Limb (tissue), 2 donors: Measurements from ENCODE around the gene HSPBP1.

Experiments used
- DNase-seq, 2 donors: peaks; one replicate each; pipeline ENCODE4 v3.0.0-alpha.2; 2016; ENCODE audit errors: extremely low spot score in 2 of 2

Gene HSPBP1

DNA sequence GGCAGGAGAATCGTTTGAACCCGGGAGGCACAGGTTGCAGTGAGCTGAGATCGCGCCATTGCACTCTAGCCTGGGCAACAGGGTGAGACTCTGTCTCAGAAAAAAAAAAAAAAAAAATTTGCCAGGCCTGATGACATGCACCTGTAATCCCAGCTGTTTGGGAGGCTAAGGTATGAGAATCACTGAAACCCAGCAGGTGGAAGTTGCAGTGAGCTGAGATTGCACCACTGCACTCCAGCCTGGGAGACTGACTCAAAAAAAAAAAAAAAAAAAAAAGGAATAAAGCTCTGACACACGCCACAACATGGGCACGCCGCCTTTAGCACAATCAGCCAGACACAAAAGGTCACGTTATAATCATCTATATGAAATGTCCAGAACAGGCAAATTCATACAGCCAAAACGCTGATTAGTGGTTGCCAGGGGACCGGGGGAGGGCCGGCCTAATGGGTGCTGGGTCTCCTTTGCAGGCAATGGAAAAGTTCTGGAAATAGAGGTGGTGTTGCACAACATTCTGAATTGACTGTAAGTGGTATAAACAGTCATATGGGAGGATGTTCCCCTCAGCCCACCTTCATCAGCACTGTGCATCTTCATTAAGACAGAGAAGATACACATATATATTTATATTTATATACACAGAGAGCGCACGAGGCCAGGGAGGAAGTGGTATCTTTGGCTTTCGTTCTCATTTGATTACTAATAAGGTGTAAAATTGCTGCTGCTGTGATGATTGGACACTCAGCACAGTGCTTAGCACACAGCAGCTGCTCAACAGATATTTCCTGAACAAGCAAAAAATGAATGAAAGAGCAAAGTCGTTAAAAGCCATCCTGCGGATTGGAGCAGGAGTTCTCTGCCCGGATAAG is 3.8 kb downstream of the HSPBP1 start:
- DNase-seq, result no peak

DNA sequence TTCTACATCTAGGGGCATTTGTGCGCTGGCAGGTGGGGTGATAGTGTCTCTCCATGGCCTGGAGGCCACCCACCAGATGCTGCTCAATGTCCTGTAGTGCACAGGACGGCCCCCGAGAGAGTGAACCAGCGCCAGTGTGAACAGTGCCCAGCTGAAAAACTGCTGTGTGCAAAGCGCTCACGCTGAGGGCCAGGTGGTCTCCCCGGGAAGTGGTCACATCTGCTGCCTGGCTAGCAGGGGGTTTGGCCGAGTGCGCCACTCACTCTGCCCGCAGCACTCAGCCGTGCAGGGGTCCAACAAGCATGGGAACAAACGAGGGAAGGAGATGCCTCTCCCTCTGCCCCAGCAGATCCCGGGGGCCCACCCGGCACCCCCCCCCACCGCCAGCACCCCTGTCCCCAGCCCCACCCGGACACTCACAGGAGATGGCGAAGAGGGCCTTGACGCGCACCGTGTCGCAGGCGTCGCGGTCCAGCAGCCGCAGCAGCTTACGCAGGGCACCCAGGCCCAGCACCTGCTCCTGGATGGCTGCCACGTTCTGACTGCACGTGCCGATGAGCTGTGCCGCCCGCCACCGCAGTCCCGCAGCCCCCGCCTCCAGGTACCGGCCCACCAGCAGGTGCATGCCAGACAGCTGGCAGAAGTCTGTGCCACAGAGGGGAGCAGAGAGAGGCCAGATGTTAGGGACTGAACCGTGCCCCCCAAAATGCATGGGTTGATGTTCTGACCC is 5.8 kb downstream of the HSPBP1 start:
- no peak for DNase-seq

DNA sequence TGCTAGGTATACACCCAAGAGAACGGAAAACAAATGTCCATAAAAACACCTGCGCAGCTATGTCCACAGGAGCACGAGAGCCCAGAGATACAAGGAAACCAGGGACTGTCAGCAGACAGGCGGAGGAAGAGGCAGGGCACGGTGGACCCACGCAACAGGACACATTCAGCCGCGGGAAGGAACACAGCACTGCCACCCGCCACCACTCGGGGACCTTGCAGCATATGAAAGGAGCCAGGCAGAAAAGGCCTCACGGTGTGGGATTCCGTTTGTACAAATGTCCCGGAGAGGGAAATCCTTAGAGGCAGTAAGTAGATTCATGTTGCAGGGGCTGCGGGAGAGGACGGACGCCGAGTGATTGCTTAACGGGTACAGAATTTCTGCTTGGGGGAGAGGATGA is 7.8 kb downstream of the HSPBP1 start:
- DNase-seq, result no peak

DNA sequence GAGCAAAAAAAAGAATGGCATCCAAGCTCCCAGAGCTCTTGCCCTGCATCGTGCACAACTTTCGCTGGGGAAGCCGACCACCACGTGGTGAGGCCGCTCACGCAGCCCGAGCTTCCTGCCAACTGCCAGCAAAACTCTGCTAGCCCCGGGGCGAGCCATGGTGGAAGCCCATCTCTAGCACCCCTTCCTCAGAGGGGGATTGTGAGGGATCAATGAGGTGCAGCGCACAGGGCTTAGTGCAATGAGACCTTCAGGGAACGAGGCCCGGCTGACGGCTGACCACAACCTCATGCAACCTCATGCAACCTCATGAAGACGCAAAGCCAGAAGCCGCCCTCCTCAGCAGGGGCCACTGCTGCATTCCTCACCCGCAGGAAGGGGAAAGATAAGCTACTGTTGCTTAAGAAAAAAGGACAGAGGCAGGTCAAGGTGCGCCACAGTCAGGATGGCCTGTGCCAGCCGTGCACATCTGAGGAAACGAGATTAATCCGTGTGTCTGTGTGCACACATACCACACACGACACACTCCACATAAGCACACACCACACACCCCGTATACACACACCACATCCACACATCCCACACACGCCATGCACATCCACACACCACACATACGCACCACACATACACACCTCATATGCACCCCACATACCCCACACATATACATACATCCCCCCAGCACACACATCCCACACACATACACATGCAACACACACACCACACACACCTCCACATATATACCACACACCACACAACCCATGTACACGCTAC is 9.6 kb downstream of the HSPBP1 start:
- no peak for DNase-seq

DNA sequence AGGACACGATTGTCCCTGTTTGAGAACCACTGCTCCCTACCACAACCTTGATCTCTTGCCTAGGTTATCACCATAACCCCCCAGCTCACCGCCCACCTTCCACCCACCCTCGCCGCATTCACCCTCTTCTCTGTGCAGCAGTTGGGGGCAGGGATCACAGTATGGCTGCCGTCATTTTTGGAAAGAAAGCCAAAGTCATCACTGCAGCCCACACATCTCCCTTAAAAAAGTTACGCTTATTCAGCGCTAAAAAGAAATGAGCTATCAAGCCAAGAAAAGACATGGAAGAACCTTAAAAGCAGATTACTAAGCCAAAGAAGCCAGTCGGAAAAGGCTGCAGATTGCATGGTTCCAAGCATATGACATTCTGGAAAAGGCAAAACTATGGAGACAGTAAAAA is 10.6 kb downstream of the HSPBP1 start:
- DNase-seq, result no peak

DNA sequence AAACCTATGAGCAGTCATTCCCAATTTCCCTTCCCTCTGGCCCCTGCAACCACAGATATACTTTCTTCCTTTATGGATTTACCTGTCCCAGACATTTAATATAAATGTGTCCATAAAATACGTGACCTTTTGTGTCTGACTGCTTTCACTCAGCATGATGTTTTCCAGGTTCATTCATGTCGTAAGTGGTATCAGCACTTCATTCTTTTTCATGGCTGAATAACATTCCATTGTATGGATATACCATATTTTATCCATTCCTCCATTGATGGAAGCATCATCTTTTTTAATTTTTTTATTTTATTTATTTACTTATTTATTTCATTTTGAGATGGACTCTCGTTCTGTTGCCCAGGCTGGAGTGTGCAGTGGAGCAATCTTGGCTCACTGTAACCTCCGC is 13.1 kb downstream of the HSPBP1 start:
- DNase-seq, result no peak

DNA sequence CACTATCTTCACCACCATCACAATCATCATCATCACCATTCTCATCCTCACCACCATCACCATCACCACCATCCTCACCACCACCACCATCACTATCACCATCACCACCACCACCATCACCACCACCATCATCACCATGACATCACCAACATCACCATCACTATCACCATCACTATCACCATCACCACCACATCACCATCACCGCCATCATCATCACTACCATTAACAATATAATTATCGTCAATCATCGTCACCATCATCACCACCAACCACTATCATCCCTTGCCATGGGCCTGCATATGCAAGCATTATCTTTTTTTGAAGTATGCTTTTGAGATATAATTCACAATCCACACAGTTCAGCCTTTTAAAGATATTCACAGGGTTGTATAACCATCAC is 13.5 kb downstream of the HSPBP1 start:
- no peak for DNase-seq

DNA sequence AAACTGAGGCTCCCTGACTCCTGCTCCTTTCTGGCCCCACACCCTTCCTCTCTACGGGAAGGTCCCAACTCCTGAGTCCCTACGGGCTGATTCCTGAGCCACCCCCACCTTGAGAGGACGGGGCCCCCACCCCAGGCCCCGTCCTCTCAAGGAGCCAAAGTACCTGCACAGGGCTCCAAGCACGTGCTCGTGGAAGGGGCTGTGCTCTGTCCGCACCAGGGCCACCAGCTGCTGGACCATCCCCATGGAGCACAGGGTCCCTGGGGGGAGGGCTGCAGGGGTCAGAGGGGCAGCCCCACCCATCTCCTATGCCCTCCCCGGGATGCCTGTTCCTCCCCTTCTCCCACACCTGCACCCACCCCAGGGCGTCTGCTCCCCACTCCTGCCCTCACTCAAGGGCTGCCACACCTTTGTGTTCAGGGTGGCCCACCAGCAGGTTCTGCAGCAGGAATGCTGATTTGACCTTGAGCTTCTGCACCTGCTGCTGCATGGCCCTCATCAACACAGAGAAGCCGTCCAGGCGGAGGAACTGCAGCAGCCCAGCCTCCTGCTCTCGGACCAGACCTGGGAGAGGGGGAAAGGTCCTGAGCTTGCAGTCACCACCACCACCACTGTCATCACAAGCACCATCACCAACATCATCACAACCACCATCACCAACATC is 14.1 kb downstream of the HSPBP1 start:
- no peak for DNase-seq

DNA sequence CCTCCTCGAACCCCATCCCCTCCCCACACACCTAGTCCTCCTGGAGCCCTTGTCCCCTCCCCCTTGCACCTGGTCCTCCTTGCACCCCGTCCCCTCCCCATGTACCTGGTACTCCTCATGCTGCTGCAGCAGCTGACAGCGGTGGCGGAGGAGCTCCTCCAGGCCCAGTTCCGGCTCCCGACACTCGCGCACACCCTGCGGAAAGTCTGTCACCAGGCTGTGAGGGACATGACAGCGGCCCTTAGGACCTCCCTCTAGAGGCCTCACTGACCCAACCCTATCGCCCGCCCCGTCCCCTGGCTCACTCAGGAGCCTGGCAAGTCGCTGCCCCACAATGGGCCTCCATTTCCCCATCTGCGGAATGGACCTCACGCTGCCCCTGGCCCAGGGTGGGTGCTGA is 14.7 kb downstream of the HSPBP1 start:
- DNase-seq, result no peak

DNA sequence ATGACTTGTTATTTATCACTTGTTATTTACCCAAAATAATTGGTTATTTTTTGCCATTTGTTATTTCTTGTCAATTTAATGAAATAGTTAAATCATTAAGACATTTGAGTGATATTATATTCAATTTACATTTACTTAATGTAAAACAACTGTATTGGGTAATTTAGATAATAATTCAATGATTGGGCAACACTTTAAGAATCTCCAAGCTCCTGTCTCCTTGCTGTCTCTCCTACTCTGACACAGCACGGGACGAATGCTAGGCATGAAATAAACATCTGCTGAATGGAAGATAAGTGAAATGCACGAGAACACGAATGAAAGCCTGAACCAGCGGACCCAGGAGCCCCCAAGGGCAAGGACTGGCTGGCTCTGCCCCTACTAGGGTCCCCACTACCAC is 15.4 kb downstream of the HSPBP1 start:
- DNase-seq, result no peak

DNA sequence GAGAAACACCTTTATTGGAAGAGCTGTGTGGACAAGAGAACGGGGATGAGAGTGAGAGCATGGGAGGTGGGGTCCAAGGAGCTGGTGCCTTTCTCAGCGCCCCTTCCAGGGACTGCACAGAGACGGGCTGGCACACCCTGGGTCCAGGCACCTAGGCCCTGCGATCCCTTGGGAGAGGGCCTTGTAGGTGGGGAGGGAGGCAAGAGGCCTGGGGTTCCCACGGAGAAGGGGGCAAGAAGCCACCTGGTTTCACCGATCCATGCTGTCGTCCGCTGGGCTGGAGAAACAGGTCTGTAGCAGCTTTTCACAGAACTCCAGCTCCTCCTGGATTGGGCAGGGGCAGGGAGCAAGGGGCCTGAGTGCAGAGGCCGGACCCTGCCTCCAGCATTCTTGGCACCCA is 17.6 kb downstream of the HSPBP1 start:
- no peak for DNase-seq

DNA sequence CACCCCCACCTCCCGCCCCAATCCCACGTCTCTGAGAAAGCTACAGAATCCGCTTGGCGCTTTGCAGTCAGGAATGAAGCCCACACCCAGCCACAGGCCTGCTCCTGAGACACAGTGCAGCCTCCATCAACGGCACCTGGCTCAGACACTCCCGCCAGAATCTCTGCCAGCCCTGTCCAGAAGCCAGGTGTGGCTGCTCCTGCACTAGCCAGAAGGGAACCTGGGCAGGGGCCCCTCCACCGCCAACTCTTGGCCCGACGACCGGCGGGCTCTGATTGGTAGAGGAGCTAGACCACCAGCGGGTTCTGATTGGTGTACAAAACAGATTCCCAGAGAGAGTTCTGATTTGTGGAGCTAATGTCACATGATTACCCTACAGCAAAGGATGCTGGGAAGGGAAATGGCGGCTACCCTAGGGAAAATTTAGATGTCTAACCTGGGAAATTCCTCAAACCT is 18.2 kb downstream of the HSPBP1 start:
- DNase-seq, result no peak

DNA sequence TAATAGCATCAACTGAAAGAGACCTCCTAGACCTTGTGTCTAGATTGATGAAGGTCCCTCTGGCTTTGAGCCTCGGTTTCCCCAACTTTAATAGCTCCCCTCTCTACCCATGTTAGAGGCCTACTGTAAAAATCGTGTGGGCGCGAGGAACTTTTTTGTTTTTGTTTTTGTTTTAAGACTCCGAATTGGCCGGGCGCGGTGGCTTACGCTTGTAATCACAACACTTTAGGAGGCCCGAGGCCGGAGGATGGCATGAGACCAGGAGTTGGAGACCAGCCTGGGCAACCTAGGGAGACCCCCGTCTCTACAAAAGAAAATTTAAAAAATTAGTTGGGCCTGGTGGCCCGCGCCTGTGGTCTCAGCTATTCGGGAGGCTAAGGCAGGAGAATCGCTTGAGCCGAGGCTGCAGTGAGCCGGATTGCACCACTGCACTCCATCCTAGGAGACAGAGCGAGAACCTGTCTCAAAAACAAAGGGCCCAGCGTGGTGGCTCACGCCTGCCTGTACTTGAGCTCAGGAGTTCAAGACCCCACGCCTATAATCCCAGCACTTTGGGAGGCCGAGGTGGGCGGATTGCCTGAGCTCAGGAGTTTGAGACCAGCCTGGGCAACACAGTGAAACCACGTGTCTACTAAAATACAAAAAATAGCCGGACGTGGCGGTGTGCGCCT is 20.2 kb downstream of the HSPBP1 start:
- no peak for DNase-seq

DNA sequence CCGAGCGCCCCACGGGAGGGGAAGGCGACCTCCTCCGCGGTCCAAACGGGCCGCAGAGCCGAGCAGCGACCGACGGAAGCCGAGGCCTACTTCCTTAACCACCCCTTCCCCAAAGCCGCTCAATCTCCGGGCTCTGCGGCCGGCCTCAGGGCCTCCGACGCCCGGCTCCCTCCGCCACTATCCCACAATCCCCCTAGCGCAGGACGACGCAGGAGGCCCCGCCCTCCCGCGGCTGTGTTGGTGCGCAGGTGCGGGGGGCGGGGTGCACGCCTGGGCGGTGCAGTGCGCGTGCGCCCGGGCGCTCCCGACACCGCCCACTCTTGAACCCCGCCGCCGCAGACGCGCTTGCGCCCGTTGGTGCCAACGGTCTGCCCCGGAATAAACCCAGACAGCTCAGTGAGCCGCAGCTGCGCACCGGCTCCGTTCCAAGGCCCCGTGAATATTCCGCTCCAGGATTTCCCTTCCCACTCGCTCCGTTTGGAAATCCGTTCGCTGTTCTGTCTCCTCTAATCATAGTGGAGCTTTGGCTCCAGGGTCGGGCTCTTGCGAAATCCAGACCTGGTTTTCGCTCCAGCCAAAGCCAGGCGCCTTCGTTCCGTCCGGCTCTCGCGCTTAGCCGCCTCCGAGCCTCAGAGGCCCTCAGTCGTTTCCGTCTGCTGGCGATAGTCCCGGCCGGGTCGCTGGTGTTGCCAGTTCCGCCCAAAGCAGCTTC is 20.9 kb downstream of the HSPBP1 start, which contains the start of gene PPP6R1:
PPP6R1 (minus strand) TSS at position 190 of the 712 bp plus-strand sequence. CDS start 11,914 bp downstream, outside the sequence.
- DNase-seq, result peak; percentile 100

DNA sequence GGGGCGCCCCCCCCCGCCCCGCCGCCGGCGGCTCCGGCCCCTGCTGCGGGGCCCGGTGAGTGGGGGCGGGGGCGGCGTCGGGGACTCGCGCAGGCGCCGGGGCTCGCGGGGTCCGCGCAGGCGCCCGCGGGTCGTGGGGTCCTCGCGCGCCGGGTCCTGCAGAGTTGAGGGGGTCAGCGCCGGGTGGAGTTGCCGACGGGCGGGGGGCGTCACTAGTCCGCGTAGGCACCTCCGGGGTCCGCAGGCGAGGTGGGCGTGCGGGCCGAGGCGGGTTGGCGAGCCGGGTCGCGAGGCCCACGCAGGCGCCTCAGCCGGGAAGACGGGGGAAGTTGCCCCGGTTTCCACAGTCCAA is 21.5 kb downstream of the HSPBP1 start:
- no peak for DNase-seq

DNA sequence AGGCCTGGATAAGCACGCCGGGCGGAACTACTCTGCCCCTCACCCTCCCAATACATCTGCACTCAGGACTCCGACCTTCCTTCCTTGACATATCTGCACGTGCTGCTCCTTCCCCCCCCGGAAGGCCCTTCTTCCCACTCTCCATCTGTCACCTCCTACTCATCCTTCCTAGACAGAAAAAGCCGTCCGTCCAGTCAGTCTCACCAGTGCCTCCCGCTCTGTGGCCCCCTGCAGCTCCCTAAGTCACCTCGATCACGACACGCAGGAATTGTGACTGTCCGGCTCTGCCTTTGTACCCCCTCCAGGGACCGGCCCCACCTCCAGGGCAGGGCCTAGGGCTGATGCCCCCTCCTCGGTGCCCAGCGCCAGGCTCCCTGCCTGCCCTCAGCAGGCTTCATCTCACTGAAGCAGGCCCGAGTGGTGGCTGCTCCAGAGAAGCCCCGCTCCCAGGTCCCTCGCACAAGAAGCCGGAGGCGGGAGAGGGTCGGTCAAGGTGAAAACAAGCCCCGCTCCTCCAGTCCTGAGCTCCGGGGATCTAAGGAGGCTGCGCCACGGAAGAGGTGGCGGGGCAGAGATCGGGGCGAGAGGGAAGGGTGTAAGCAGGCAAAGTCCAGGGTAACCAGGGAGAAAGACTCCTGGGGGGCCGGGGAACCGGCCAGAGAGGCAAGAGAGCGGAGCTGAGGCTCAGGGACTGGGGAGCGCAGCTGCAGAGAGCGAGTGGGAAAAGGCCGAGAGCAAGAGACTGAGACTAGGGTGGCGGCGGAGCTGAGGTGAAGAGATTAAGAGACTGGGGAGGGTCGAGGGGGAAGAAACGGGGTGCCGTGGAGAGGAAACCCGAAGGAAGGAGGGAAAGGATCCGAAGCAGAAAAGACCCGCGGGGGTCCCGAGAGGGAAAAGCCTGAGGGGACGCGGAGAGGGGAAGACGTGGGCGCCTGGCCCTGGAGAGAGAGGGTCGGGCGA is 22.2 kb downstream of the HSPBP1 start:
- DNase-seq, result peak in 1 of 2 donors; percentile 48

DNA sequence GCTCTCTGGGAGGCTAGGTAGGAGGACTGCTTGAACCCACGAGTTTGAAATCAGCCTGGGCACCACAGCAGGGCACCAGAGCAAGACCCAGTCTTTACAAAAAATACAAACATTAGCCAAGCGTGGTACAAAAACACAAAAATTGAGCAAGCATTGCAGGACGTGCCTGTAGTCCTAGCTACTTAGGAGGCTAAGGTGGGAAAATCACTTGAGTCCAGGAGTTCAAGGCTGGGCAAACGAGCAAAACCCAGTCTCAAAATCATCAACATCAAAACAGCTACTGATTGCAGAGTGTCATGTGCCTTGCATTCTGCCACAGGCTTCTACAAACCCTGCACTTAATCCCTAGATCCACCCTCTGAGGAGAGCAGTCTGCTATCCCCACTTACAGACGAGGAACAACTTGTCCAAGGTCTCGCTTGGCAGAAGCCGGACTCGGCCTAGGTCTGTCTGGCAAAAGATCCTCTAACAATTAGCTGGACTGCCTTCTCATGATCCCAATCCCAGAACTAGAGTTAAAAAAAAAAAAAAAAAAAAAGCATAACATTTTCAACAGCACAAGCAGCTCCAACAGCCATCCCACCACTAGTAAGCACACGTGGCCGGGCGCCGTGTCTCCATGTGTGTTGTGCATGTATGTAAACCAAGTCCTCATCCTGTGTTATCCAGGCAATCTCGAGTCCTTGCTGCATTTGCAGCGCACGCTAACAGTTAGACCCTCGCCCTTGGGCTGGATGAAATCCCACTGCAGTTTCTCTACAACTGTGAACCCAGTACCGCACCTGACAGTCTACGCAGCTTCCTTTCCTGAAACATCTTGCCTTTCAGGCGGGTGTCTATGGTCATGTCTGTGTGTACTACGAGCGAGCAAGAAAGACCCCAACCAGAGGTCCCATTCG is 23.1 kb downstream of the HSPBP1 start:
- DNase-seq, result no peak
